ENCODE results near the gene PACRG.

- TF ChIP-seq POLR2A (IDR thresholded peaks at IDR 0.05; ENCODE audit: low read length) (no peak), GATA1 (IDR thresholded peaks at IDR 0.05; ENCODE audit: low read depth, low read length) (no peak)
Measured at GRCh38 chr6:163010145-163010544, 282.4 kb downstream of the PACRG start.
